GM19099 (cell line): ENCODE measurements around the gene TBC1D12.

Experiments
- POLR2A ChIP-seq: IDR thresholded peaks from 3 replicates; pipeline ENCODE4 v1.6.1; 2011; ENCODE audit warnings: low read depth; ENCODE audit not compliant: insufficient read length; ENCODE audit errors: extremely low read depth

Gene TBC1D12

GRCh38 chr10:94425942-94426341, 23.6 kb downstream of the TBC1D12 start:
- TF ChIP-seq POLR2A = no peak

GRCh38 chr10:94427166-94427565, 24.8 kb downstream of the TBC1D12 start:
- TF ChIP-seq POLR2A = no peak

GRCh38 chr10:94428766-94429707, 26.7 kb downstream of the TBC1D12 start:
- no peak for TF ChIP-seq POLR2A

- no peak for TF ChIP-seq POLR2A
Measured at GRCh38 chr10:94430701-94431100, 28.4 kb downstream of the TBC1D12 start.

- no peak for TF ChIP-seq POLR2A
Measured at GRCh38 chr10:94432443-94432842, 30.1 kb downstream of the TBC1D12 start.

- no peak for TF ChIP-seq POLR2A
Measured at GRCh38 chr10:94439275-94439861, 37.0 kb downstream of the TBC1D12 start.

GRCh38 chr10:94440096-94440495, 37.8 kb downstream of the TBC1D12 start:
- TF ChIP-seq POLR2A = no peak

GRCh38 chr10:94443047-94443446, 40.7 kb downstream of the TBC1D12 start:
- TF ChIP-seq POLR2A = no peak

- TF ChIP-seq POLR2A = no peak
Measured at GRCh38 chr10:94443549-94443948, 41.2 kb downstream of the TBC1D12 start.

- TF ChIP-seq POLR2A = no peak
Measured at GRCh38 chr10:94450782-94451181, 48.4 kb downstream of the TBC1D12 start.

GRCh38 chr10:94451883-94452519, 49.7 kb downstream of the TBC1D12 start:
- TF ChIP-seq POLR2A = no peak

- no peak for TF ChIP-seq POLR2A
Measured at GRCh38 chr10:94456942-94457341, 54.6 kb downstream of the TBC1D12 start.

GRCh38 chr10:94459385-94459784, 57.0 kb downstream of the TBC1D12 start:
- no peak for TF ChIP-seq POLR2A

GRCh38 chr10:94461503-94461902, 59.2 kb downstream of the TBC1D12 start:
- no peak for TF ChIP-seq POLR2A

- no peak for TF ChIP-seq POLR2A
Measured at GRCh38 chr10:94462130-94462529, 59.8 kb downstream of the TBC1D12 start.

GRCh38 chr10:94465684-94466083, 63.3 kb downstream of the TBC1D12 start:
- no peak for TF ChIP-seq POLR2A

- TF ChIP-seq POLR2A = no peak
Measured at GRCh38 chr10:94481410-94481809, 79.1 kb downstream of the TBC1D12 start.

- TF ChIP-seq POLR2A = no peak
Measured at GRCh38 chr10:94483970-94484369, 81.6 kb downstream of the TBC1D12 start.
